ENCODE results near the gene ADARB2. TPM values are rescaled to one million over a fixed set of nuclear protein-coding genes. Genes with fewer than 3 reads are reported as not detected.

Gene ADARB2
- total RNA-seq, 2 donors from 2014 or later, result 1.1 to 1.8 TPM

DNA sequence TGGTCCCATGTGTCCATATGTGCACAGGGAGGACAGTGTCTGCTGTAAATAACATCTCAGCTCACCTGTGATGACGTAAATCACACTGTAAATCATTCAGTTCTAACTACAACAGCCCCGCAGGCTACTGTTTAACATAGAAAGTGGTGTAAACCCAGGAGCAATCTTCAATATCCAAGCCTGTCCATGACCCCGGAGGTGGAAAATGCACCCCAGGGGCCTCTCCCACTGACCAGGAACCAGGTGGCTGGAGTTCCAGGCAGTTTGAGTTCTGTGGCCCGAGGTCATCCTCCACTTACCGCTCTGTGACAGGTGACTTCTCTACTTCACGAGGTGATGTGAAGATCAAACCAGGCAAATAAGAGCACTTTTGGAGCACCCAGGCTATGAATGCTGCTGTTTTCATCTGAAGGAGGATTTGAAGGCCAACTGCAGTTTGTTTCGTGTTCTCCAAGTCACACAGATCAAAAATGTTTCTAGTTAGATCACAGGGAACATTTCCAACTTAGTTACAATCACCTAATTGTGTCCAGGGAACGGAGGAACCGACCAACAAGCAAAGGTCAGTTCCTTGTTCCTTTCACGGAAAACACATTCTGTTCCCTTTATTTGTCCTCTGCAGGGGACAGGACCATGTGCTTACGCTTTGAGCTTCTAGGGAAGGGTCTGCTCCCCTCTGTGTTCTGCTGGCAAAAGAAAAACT lies 549.3 kb downstream of the ADARB2 start:
- Mint-ChIP-seq H3K27ac (no peak overlapping the region), H3K27me3 (ENCODE audit: insufficient read depth) (no peaks in the 10 kb centered on the region), H3K4me3 (no peak overlapping the region), H3K4me1 (no peaks in the 10 kb centered on the region), H3K36me3 (ENCODE audit: low read depth) (no peaks in the 10 kb centered on the region), H3K9me3 (no peaks in the 10 kb centered on the region)
- no peak for DNase-seq
- H3K27ac ChIP-seq (ENCODE audit: low read depth, low read length), result peak overlapping the region; percentile 49
- WGBS, 2 experiments (ENCODE audit: insufficient coverage in 1 of 2, insufficient read length in 1 of 2), result 90 to 95% methylated on average over 9 to 11 of the region's 11 CpGs
- H3K9ac ChIP-seq (ENCODE audit: extremely low read depth, low read length, poor library complexity, severe bottlenecking), result no peak overlapping the region
- H3K36me3 ChIP-seq (ENCODE audit: control insufficient read depth, insufficient read depth, low read length), result no peaks in the 10 kb centered on the region
- no peaks in the 10 kb centered on the region for H3K4me1 ChIP-seq (ENCODE audit: control insufficient read depth, insufficient read depth, low read length)
- H3K9me3 ChIP-seq (ENCODE audit: control insufficient read depth, low read length), result no peaks in the 10 kb centered on the region
- H3K27me3 ChIP-seq (ENCODE audit: control insufficient read depth, insufficient read depth, low read length, poor library complexity, severe bottlenecking), result no peaks in the 10 kb centered on the region
- H3K4me3 ChIP-seq (ENCODE audit: low read length), result no peak overlapping the region
- TF ChIP-seq, protein P1, sequence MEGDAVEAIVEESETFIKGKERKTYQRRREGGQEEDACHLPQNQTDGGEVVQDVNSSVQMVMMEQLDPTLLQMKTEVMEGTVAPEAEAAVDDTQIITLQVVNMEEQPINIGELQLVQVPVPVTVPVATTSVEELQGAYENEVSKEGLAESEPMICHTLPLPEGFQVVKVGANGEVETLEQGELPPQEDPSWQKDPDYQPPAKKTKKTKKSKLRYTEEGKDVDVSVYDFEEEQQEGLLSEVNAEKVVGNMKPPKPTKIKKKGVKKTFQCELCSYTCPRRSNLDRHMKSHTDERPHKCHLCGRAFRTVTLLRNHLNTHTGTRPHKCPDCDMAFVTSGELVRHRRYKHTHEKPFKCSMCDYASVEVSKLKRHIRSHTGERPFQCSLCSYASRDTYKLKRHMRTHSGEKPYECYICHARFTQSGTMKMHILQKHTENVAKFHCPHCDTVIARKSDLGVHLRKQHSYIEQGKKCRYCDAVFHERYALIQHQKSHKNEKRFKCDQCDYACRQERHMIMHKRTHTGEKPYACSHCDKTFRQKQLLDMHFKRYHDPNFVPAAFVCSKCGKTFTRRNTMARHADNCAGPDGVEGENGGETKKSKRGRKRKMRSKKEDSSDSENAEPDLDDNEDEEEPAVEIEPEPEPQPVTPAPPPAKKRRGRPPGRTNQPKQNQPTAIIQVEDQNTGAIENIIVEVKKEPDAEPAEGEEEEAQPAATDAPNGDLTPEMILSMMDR (conservative IDR thresholded peaks at IDR 0.05), result no peak

DNA sequence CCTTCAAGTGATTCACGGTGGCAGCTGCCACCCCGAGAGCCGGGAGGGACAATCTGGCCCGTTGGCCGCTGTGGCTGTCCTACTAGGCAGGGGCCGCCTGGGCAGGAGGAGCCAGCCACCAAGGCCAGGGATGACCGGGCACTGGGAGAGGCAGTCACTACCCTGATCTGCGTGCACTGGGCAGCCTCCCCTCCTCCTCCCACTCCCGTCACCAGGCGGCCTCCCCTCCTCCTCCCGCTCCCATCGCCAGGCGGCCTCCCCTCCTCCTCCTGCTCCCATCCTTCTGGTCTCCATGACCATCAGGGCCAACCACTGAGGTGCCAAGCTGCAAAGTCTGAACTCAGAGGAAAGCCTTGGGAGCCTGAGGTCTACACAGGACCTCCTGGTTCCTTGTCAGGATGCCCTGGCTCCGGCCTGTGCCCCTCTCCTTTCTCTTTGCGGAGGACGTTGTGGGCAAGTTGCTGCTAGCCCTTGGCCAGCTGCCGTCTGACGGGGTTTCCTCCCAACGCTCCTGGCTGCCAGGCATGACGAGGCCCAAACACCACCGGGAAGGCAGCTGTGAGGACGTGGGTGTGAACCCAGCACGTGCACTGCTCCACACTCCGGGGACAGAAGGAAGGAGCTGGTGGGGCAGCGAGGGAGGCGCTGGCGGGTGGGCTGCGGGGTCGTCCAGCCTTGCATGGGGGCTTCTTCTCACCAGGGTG lies 550.0 kb downstream of the ADARB2 start:
- Histone ChIP-seq H3K36me3 (ENCODE audit: control insufficient read depth, insufficient read depth, low read length) (no peaks in the 10 kb centered on the region), H3K9me3 (ENCODE audit: control insufficient read depth, low read length) (no peaks in the 10 kb centered on the region), H3K4me3 (ENCODE audit: low read length) (no peak overlapping the region), H3K4me1 (ENCODE audit: control insufficient read depth, insufficient read depth, low read length) (no peaks in the 10 kb centered on the region), H3K27ac (ENCODE audit: low read depth, low read length) (no peak overlapping the region), H3K9ac (ENCODE audit: extremely low read depth, low read length, poor library complexity, severe bottlenecking) (no peak overlapping the region), H3K27me3 (ENCODE audit: control insufficient read depth, insufficient read depth, low read length, poor library complexity, severe bottlenecking) (no peaks in the 10 kb centered on the region)
- no peaks in the 10 kb centered on the region for H3K27me3 Mint-ChIP-seq (ENCODE audit: insufficient read depth)
- H3K9me3 Mint-ChIP-seq, result no peaks in the 10 kb centered on the region
- no peak overlapping the region for H3K27ac Mint-ChIP-seq
- no peaks in the 10 kb centered on the region for H3K4me1 Mint-ChIP-seq
- H3K36me3 Mint-ChIP-seq (ENCODE audit: low read depth), result no peaks in the 10 kb centered on the region
- WGBS, 2 experiments (ENCODE audit: insufficient coverage in 1 of 2, insufficient read length in 1 of 2), result 89 to 90% methylated on average over 17 to 29 of the region's 29 CpGs
- H3K4me3 Mint-ChIP-seq, result no peak overlapping the region
- no peak for DNase-seq
- TF ChIP-seq, protein P1 (conservative IDR thresholded peaks at IDR 0.05), result no peak

DNA sequence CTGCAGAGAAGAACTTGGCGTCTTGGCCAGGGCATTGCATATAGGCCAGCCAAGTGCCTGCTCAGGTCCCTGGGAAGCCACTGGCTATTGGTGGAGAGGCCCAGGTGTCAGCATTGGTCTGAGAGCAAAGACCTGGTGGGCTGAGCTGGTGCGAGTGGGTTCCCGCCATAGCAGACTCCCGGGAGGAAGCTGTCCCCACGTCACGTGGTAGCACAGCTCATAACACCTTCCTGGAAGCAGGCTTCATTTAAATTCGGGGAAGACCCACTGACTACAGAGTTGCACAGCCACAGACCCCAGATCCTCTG lies 550.7 kb downstream of the ADARB2 start:
- no peak overlapping the region for H3K9ac ChIP-seq (ENCODE audit: extremely low read depth, low read length, poor library complexity, severe bottlenecking)
- H3K27ac Mint-ChIP-seq, result no peak overlapping the region
- no peak overlapping the region for H3K27ac ChIP-seq (ENCODE audit: low read depth, low read length)
- TF ChIP-seq, protein P1 (conservative IDR thresholded peaks at IDR 0.05), result no peak
- no peak overlapping the region for H3K4me3 Mint-ChIP-seq
- H3K36me3 ChIP-seq (ENCODE audit: control insufficient read depth, insufficient read depth, low read length), result no peaks in the 10 kb centered on the region
- H3K9me3 Mint-ChIP-seq, result no peaks in the 10 kb centered on the region
- no peak overlapping the region for H3K4me3 ChIP-seq (ENCODE audit: low read length)
- no peaks in the 10 kb centered on the region for H3K9me3 ChIP-seq (ENCODE audit: control insufficient read depth, low read length)
- no peaks in the 10 kb centered on the region for H3K36me3 Mint-ChIP-seq (ENCODE audit: low read depth)
- no peaks in the 10 kb centered on the region for H3K4me1 Mint-ChIP-seq
- no peaks in the 10 kb centered on the region for H3K4me1 ChIP-seq (ENCODE audit: control insufficient read depth, insufficient read depth, low read length)
- H3K27me3 Mint-ChIP-seq (ENCODE audit: insufficient read depth), result no peaks in the 10 kb centered on the region
- H3K27me3 ChIP-seq (ENCODE audit: control insufficient read depth, insufficient read depth, low read length, poor library complexity, severe bottlenecking), result no peaks in the 10 kb centered on the region
- 85 to 92% methylated on average over 7 of the region's 7 CpGs for WGBS, 2 experiments (ENCODE audit: insufficient coverage in 1 of 2, insufficient read length in 1 of 2)
- DNase-seq, result no peak
